Keratinocyte (primary cell): ENCODE data around the gene USP54. TPM values are rescaled to one million over a fixed set of nuclear protein-coding genes. Genes with fewer than 3 reads are reported as not detected.

Experiments used
- DNase-seq: peaks from one replicate; pipeline ENCODE4 v3.0.0-alpha.2; 2011; ENCODE audit warnings: low read depth, missing footprints, low spot score
- FAIRE-seq: peaks from 2 replicates; lab custom pipeline; 2011; peaks lifted over from hg19 to GRCh38; lab: Jason Lieb, UNC
- H2AFZ ChIP-seq: 2 replicates; pipeline ENCODE4 v1.6.0; 2012; ENCODE audit warnings: low read length, control low read depth, inconsistent platforms; ENCODE audit not compliant: control insufficient read depth
- H3K27ac ChIP-seq: 2 replicates; pipeline ENCODE4 v1.5.1; 2011; ENCODE audit warnings: low read length; ENCODE audit not compliant: control insufficient read depth, insufficient read depth
- H3K27me3 ChIP-seq: 3 replicates; pipeline ENCODE4 v1.6.0; 2011; ENCODE audit warnings: low read length; ENCODE audit not compliant: control insufficient read depth, insufficient read depth; ENCODE audit errors: extremely low read depth
- H3K36me3 ChIP-seq, 2 experiments: 2 replicates in 1 of 2; 3 replicates in 1 of 2; pipeline ENCODE4 v1.5.1; 2011; ENCODE audit warnings: low read length in 2 of 2, mild to moderate bottlenecking in 1 of 2; ENCODE audit not compliant: control insufficient read depth in 2 of 2, insufficient read depth in 2 of 2; ENCODE audit errors: extremely low read depth in 1 of 2
- H3K4me1 ChIP-seq: 3 replicates; pipeline ENCODE4 v1.5.1; 2011; ENCODE audit warnings: low read length; ENCODE audit not compliant: control insufficient read depth, insufficient read depth; ENCODE audit errors: extremely low read depth
- H3K4me2 ChIP-seq: 3 replicates; pipeline ENCODE4 v1.6.0; 2011; ENCODE audit warnings: low read depth, low read length; ENCODE audit not compliant: control insufficient read depth, insufficient read depth; ENCODE audit errors: extremely low read depth
- H3K4me3 ChIP-seq, 3 experiments: fragments of 200-600 bp in 1 of 3; sonication (generic) in 1 of 3; 2 replicates in 2 of 3; 3 replicates in 1 of 3; pipeline ENCODE4 v1.5.1; 2011 to 2016; ENCODE audit warnings: low read length in 3 of 3, mild to moderate bottlenecking in 3 of 3, control low read depth in 2 of 3, inconsistent platforms in 1 of 3, low read depth in 1 of 3, mixed read lengths in 1 of 3, mixed run types in 1 of 3, moderate library complexity in 1 of 3; ENCODE audit not compliant: control insufficient read depth in 2 of 3, insufficient read depth in 2 of 3; ENCODE audit errors: extremely low read depth in 1 of 3
- H3K79me2 ChIP-seq: 2 replicates; pipeline ENCODE4 v1.6.0; 2012; ENCODE audit warnings: low read length; ENCODE audit not compliant: control insufficient read depth, insufficient read depth
- H3K9ac ChIP-seq: 3 replicates; pipeline ENCODE4 v1.6.0; 2011; ENCODE audit warnings: low read length; ENCODE audit not compliant: control insufficient read depth, insufficient read depth; ENCODE audit errors: extremely low read depth
- H3K9me1 ChIP-seq: 3 replicates; pipeline ENCODE4 v1.6.0; 2011; ENCODE audit warnings: low read length; ENCODE audit not compliant: control insufficient read depth, insufficient read depth; ENCODE audit errors: extremely low read depth
- H3K9me3 ChIP-seq: 2 replicates; pipeline ENCODE4 v1.5.1; 2012; ENCODE audit warnings: low read depth, low read length; ENCODE audit not compliant: control insufficient read depth
- H4K20me1 ChIP-seq: 3 replicates; pipeline ENCODE4 v1.6.0; 2011; ENCODE audit warnings: low read length; ENCODE audit not compliant: control insufficient read depth, insufficient read depth; ENCODE audit errors: extremely low read depth
- CTCF ChIP-seq, 3 experiments: IDR thresholded peaks in 1 of 3; conservative IDR thresholded peaks in 1 of 3; optimal IDR thresholded peaks in 1 of 3; 2 replicates in 2 of 3; 3 replicates in 1 of 3; pipeline versions ENCODE3 to v1.5.1; 2011; ENCODE audit warnings: low read length in 3 of 3, mild to moderate bottlenecking in 3 of 3, moderate library complexity in 2 of 3, control low read depth in 1 of 3, inconsistent platforms in 1 of 3; ENCODE audit not compliant: insufficient read depth in 2 of 3; ENCODE audit errors: extremely low read depth in 1 of 3
- EZH2 ChIP-seq: IDR thresholded peaks from one replicate; pipeline ENCODE4 v1.6.1; 2012; ENCODE audit warnings: inconsistent platforms, mild to moderate bottlenecking, low read length, moderate library complexity
- dilution Hi-C: fragments of 300-500 bp; cut with MboI; formaldehyde crosslinking; loops from one replicate; pipeline ENCODE4 v1.7.0; 2020; ENCODE audit warnings: low sequenced_read_pairs; ENCODE audit not compliant: extremely low pct_ligation_motif_present
- polyA plus RNA-seq, 5 experiments: library from polyadenylated mRNA; depleted of rRNA in 3 of 5; stranded (reverse) in 3 of 5; stranded (forward) in 1 of 5; unstranded in 1 of 5; fragments of >200 nt; gene quantifications; 1 replicate in 1 of 5; 2 replicates in 3 of 5; 3 replicates in 1 of 5; pipeline versions ENCODE4 v1.2.1 to v1.2.3, GENCODE V29; 2011 to 2012; ENCODE audit warnings: missing spikeins in 2 of 5, low read depth in 1 of 5, low replicate concordance in 1 of 5

The USP54 gene
- polyA plus RNA-seq, 1 donor (not counting 4 experiments of a cell fraction or from before 2014, with no cell fraction given), result 7.6 TPM

- FAIRE-seq, result no peak
- Histone ChIP-seq H3K4me1 (peaks cover 4% of the 10 kb centered on the region), H2AFZ (no peak overlapping the region), H3K4me3 (no peak overlapping the region), H3K9me1 (no peaks in the 10 kb centered on the region), H4K20me1 (no peaks in the 10 kb centered on the region), H3K27me3 (no peaks in the 10 kb centered on the region), H3K36me3 (peaks cover 0 to 5% of the 10 kb centered on the region in 2 experiments), H3K79me2 (no peaks in the 10 kb centered on the region), H3K27ac (no peak overlapping the region), H3K9me3 (no peaks in the 10 kb centered on the region), H3K4me2 (no peak overlapping the region), H3K9ac (no peak overlapping the region)
- DNase-seq, result no peak
- no peak for TF ChIP-seq CTCF (optimal IDR thresholded peaks at IDR 0.05 in 1 of 3, IDR thresholded peaks at IDR 0.05 in 1 of 3, conservative IDR thresholded peaks at IDR 0.05 in 1 of 3; ENCODE audit: extremely low read depth in 1 of 3, insufficient read depth in 2 of 3, low read length in 3 of 3)
- TF ChIP-seq EZH2, result no peak
- dilution Hi-C loops, result no loop called here
These were observed 88.1 kb downstream of the USP54 start for GRCh38 chr10:73503037-73503436.

GRCh38 chr10:73501651-73502050, 89.5 kb downstream of the USP54 start:
- no peaks in the 10 kb centered on the region for H3K9me1 ChIP-seq
- peaks cover 5% of the 10 kb centered on the region for H3K4me1 ChIP-seq
- no peak for DNase-seq
- H3K27me3 ChIP-seq, result no peaks in the 10 kb centered on the region
- H2AFZ ChIP-seq, result peak overlapping the region; percentile 45
- no peak overlapping the region for H3K27ac ChIP-seq
- FAIRE-seq, result no peak
- no peaks in the 10 kb centered on the region for H3K79me2 ChIP-seq
- no peak for TF ChIP-seq CTCF (optimal IDR thresholded peaks at IDR 0.05 in 1 of 3, IDR thresholded peaks at IDR 0.05 in 1 of 3, conservative IDR thresholded peaks at IDR 0.05 in 1 of 3; ENCODE audit: extremely low read depth in 1 of 3, insufficient read depth in 2 of 3, low read length in 3 of 3)
- TF ChIP-seq EZH2, result no peak
- peak overlapping the region; percentile 31 for H3K4me2 ChIP-seq
- dilution Hi-C loops, result no loop called here
- no peaks in the 10 kb centered on the region for H3K9me3 ChIP-seq
- H3K36me3 ChIP-seq, result peaks cover 0 to 5% of the 10 kb centered on the region in 2 experiments
- H3K9ac ChIP-seq, result no peak overlapping the region
- H3K4me3 ChIP-seq, result no peak overlapping the region
- H4K20me1 ChIP-seq, result no peaks in the 10 kb centered on the region
